Omental fat pad (tissue), 4 donors: ENCODE data around the gene HPCAL1. TPM values are rescaled to one million over a fixed set of nuclear protein-coding genes. Genes with fewer than 3 reads are reported as not detected.
A peak's percentile ranks its signal among the peaks of the same experiment; 100 is the strongest.

Experiments used
- ATAC-seq: fragments of 150-250 bp; one replicate; pipeline ENCODE4 v1.9.1; 2016; ENCODE audit warnings: mild to moderate bottlenecking, moderate library complexity; ENCODE audit not compliant: low FRiP score
- DNase-seq: peaks from one replicate; pipeline ENCODE4 v3.0.0-alpha.2; 2019; ENCODE audit warnings: low spot score
- CTCF ChIP-seq, 3 donors: fragments of 450-650 bp; IDR thresholded peaks; one replicate each; pipeline ENCODE4 v1.5.1; 2016 to 2017; ENCODE audit warnings: antibody characterized with exemption in 3 of 3, mild to moderate bottlenecking in 3 of 3, moderate library complexity in 2 of 3
- total RNA-seq, 4 donors: library from RNA; depleted of rRNA; stranded (reverse); fragments of >200 nt; gene quantifications; one replicate each; pipeline ENCODE4 v1.1.0, GENCODE V29; 2016

The HPCAL1 gene
- total RNA-seq, 4 donors from 2014 or later = 51.8 to 75.8 (median 67.8) TPM

GRCh38 chr2:10359246-10359645 is 56.5 kb downstream of the HPCAL1 start:
- ATAC-seq = no peak
- no peak for TF ChIP-seq CTCF (IDR thresholded peaks at IDR 0.05)

DNA sequence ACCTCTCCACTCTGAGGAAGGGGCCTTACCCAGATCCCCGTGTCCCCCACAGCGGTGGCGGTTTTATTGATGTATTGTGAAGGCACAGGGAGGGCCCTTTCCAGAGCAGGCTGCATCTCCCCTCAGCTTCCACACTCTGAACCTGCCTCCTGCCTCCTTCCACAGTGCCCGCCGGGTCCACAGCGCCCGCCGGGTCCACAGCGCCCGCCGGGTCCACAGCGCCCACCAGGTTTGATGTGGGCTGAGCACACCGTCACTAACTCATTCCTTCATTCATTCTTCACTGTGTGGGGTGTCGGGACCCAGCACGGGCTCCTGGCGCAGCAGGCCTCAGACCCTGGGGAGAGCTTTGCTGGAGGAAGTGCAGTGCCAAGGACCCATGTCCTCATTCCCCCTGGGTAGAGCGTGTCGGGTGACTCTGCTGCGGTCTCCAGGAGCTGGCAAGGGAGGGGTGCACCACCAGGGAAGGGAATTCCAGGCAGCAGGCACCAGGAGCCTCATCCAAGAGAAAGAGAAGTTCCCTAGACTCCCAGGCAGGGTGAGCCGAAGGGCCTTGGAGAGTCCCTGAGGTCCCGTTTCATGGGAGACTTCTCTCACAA is 57.1 kb downstream of the HPCAL1 start:
- no peak for TF ChIP-seq CTCF (IDR thresholded peaks at IDR 0.05)
- DNase-seq (no peak), ATAC-seq (no peak)

More at GRCh38 chr2:10359246-10359645, 56.5 kb downstream of the HPCAL1 start:
- DNase-seq = no peak

- DNase-seq = no peak
- TF ChIP-seq CTCF (IDR thresholded peaks at IDR 0.05) = no peak
- ATAC-seq = no peak
Observed at GRCh38 chr2:10360460-10360849, 57.8 kb downstream of the HPCAL1 start.

- ATAC-seq (peak; percentile 15), DNase-seq (no peak)
- no peak for TF ChIP-seq CTCF (IDR thresholded peaks at IDR 0.05)
Observed at GRCh38 chr2:10360850-10361588, 58.3 kb downstream of the HPCAL1 start.

DNA sequence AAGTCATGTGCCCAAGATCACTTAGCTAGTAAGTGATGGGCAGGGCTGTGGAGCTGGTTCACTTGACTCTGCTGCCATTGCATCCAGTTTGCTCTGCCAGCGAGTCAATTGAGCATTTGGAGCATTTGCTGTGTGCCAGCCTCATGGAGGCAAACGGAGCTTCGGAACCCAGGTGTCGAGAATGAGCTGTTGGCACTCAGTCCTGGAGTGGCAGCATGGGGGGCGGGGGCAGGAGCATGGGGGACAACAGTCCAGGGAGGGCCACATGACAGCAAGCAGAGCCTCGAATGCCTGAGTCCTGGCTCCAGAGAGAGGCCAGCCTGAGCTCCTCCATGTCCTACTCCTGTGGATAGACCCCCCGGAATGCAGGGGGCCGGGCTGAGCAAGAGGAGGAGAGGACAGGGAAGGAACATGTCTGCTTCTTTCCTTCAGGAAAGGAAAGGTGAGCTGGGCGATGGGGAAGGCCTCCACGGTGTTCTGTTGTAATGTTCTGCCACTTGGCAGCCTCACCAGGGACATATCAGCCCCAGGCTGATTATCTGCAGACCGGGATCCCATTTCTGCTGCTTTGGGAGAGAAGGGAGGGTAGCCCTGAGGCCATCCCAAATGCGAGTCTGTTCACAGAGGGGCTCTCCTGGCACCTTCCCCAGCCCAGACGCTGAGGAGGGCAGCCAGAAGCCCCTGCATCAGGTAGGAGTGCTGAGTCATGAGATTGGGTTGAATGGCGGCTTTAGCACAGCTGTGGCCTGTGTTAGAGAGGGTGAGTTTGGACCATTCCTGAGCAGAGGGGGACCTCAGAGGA is 59.6 kb downstream of the HPCAL1 start:
- ATAC-seq (no peak), DNase-seq (no peak)
- TF ChIP-seq CTCF (IDR thresholded peaks at IDR 0.05) = no peak

- DNase-seq (no peak), ATAC-seq (no peak)
- TF ChIP-seq CTCF (IDR thresholded peaks at IDR 0.05) = no peak
Observed at GRCh38 chr2:10362898-10363454, 60.3 kb downstream of the HPCAL1 start.
